Epithelial cell of proximal tubule (primary cell): Measurements from ENCODE around the gene RAPH1. TPM values are rescaled to one million over a fixed set of nuclear protein-coding genes. Genes with fewer than 3 reads are reported as not detected.
"Not testable (repeated sequence)": the region's sequence is repeated elsewhere in the genome, so short reads cannot be mapped to it uniquely, and the experiment has no call there.

ENCODE experiments used
- DNase-seq: peaks from one replicate; pipeline ENCODE4 v3.0.0-alpha.2; 2011; ENCODE audit warnings: low read depth
- H3K4me3 ChIP-seq: 2 replicates; pipeline ENCODE4 v1.5.1; 2011; ENCODE audit warnings: low read depth, mild to moderate bottlenecking, low read length
- CTCF ChIP-seq: conservative IDR thresholded peaks from 2 replicates; pipeline ENCODE4 v1.5.1; 2012; ENCODE audit warnings: low read depth, mild to moderate bottlenecking, low read length
- total RNA-seq: library from RNA; depleted of rRNA; stranded (reverse); fragments of >200 nt; gene quantifications from 2 replicates; pipeline ENCODE4 v1.2.3, GENCODE V29; 2015

RAPH1 gene
- total RNA-seq, 1 donor from 2014 or later = 33.4 TPM

GRCh38 chr2:203510256-203510940 is 24.7 kb downstream of the RAPH1 start:
- no peak for DNase-seq
- TF ChIP-seq CTCF = no peak
- no peak overlapping the region for H3K4me3 ChIP-seq

GRCh38 chr2:203503460-203503859 is 31.6 kb downstream of the RAPH1 start:
- not testable (repeated sequence) for DNase-seq, H3K4me3 ChIP-seq

GRCh38 chr2:203501873-203502272 is 33.2 kb downstream of the RAPH1 start:
- no peak overlapping the region for H3K4me3 ChIP-seq
- TF ChIP-seq CTCF = no peak

GRCh38 chr2:203500951-203501350 is 34.1 kb downstream of the RAPH1 start:
- no peak overlapping the region for H3K4me3 ChIP-seq
- no peak for DNase-seq
- no peak for TF ChIP-seq CTCF

More at GRCh38 chr2:203501873-203502272, 33.2 kb downstream of the RAPH1 start:
- DNase-seq = no peak

- no peak for TF ChIP-seq CTCF
- H3K4me3 ChIP-seq = no peak overlapping the region
- DNase-seq = no peak
These were observed 34.8 kb downstream of the RAPH1 start for GRCh38 chr2:203500297-203500696.

- TF ChIP-seq CTCF = no peak
- H3K4me3 ChIP-seq = no peak overlapping the region
- DNase-seq = peak; percentile 51
These were observed 36.9 kb downstream of the RAPH1 start for GRCh38 chr2:203498161-203498560.

GRCh38 chr2:203492965-203493364 is 42.1 kb downstream of the RAPH1 start:
- no peak for TF ChIP-seq CTCF
- DNase-seq = no peak
- H3K4me3 ChIP-seq = no peak overlapping the region
